Suprapubic skin (tissue), 4 donors: ENCODE results near the gene GRIP2.

Experiments
- EP300 ChIP-seq: sonication (generic); formaldehyde crosslinking; IDR thresholded peaks from one replicate; pipeline ENCODE4 v1.6.1; 2017; ENCODE audit warnings: antibody characterized with exemption
- POLR2AphosphoS5 ChIP-seq, 3 donors: sonication (generic); formaldehyde crosslinking; IDR thresholded peaks; one replicate each; pipeline ENCODE4 v1.6.1; 2017; ENCODE audit warnings: antibody characterized with exemption in 3 of 3

GRCh38 chr3:14509796-14510100, 30.4 kb downstream of the GRIP2 start:
- TF ChIP-seq EP300 (no peak), POLR2AphosphoS5 (IDR thresholded peaks at IDR 0.05) (no peak)
